DOHH2 (cell line): ENCODE data around the gene NT5C3B.

Experiments
- EZH2phosphoT487 ChIP-seq: fragments of 200-600 bp; sonication (generic); IDR thresholded peaks from 2 replicates; pipeline ENCODE4 v1.6.1; 2017; ENCODE audit warnings: borderline replicate concordance, mild to moderate bottlenecking, antibody characterized with exemption, low read length, moderate library complexity, mixed read lengths
- TF ChIP-seq, protein P1 (sequence below): fragments of 200-600 bp; sonication (generic); IDR thresholded peaks from one replicate; pipeline ENCODE4 v1.5.1; 2014; ENCODE audit warnings: antibody characterized with exemption, mild to moderate bottlenecking, low read depth, low read length; ENCODE audit not compliant: poor library complexity, severe bottlenecking

DNA sequence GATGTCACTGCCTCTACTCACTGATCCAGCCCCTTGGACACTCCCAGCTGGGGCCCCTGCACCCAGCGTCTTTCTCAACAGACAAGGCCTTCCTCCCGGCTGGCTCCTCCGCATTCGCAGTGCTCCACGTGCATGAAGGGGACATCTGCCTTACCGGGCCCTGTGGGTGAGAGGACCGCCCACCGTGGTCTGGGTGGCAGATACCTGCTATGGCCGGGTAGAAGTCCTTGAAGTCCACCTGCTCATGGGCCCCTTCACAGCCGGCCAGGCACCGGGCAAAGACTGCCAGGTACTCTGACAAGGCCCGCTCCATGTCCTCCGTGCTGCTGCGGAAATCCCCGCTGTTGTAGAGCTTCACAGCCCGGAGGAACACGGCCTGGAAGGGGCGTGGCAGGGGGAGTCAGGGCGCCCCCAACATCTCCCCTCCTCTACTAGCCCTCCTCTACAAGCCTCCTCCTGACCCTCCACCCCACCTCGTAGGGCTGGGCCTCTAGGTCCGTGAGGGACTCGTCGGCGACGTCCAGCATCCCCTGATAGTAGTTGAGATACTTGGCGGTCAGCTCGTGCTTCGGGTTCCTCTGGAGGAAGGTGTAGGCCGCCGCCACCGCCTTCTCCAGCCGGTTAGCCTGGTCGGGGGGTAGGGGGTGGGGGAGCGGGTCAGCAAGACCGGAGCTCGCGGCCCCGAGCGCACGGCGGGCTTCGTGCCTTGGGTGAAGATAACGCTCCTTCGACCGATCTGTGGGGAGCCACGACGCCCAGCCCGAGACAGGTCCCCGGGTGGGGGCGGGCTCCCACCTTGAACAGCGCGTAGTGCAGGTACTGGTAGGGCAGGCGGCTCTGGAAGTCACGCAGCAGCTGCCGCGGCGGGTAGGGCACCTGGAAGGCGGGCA lies 25.1 kb downstream of the NT5C3B start:
- no peak for TF ChIP-seq EZH2phosphoT487
- TF ChIP-seq, protein P1, sequence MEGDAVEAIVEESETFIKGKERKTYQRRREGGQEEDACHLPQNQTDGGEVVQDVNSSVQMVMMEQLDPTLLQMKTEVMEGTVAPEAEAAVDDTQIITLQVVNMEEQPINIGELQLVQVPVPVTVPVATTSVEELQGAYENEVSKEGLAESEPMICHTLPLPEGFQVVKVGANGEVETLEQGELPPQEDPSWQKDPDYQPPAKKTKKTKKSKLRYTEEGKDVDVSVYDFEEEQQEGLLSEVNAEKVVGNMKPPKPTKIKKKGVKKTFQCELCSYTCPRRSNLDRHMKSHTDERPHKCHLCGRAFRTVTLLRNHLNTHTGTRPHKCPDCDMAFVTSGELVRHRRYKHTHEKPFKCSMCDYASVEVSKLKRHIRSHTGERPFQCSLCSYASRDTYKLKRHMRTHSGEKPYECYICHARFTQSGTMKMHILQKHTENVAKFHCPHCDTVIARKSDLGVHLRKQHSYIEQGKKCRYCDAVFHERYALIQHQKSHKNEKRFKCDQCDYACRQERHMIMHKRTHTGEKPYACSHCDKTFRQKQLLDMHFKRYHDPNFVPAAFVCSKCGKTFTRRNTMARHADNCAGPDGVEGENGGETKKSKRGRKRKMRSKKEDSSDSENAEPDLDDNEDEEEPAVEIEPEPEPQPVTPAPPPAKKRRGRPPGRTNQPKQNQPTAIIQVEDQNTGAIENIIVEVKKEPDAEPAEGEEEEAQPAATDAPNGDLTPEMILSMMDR, result no peak
